ENCODE results near the gene MYO5B.

The MYO5B gene

DNA sequence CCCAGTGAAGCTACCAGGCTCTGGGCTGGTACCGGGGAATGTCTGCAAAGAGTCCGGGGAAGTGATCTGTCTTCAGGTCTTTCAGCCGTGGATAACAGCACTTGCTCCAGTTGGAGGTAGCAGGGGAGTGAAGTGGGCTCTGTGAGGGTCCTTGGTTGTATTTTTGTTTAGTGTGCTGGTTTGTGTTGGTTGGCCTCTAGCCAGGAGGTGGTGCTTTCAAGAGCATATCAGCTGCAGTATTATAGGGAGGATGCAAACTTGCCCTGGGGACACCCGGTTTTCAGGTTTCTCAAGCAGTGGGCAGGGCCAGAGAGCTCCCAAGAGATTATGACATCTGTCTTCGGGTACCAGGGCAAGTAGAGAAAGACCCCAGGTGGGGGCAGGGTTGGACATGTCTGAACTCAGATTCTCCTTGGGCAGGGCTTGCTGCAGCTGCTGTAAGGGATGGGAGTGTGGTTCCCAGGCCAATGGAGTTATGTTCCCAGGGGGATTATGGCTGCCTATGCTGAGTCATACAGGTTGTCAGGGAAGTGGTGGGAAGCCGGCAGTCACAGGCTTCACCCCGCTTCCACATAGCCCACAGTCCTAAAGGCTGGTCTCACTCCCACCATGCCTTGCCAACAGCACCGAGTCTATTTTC is 416.0 kb downstream of the MYO5B start:
- Histone ChIP-seq H3K27ac (ENCODE audit: insufficient read depth in 1 of 2, low read depth in 1 of 2, low read length in 2 of 2, poor library complexity in 1 of 2, severe bottlenecking in 2 of 2) (no peak overlapping the region), H3K9me3 (ENCODE audit: control extremely low read depth in 1 of 5, control insufficient read depth in 4 of 5, insufficient read depth in 2 of 5, low read depth in 1 of 5, low read length in 4 of 5) (peaks cover 0 to 19% (median 0%) of the 10 kb centered on the region in 5 experiments), H3K36me3 (ENCODE audit: control insufficient read depth in 4 of 4, insufficient read depth in 4 of 4, low read length in 3 of 4) (peaks cover 6 to 40% (median 17%) of the 10 kb centered on the region in 4 experiments), H3K4me1 (ENCODE audit: control extremely low read depth in 1 of 4, control insufficient read depth in 4 of 4, insufficient read depth in 4 of 4, low read length in 3 of 4) (no peaks in the 10 kb centered on the region), H3K27me3 (replicated peaks in 2 of 5; ENCODE audit: control insufficient read depth in 4 of 5, insufficient read depth in 5 of 5, low read length in 4 of 5) (no peaks in the 10 kb centered on the region), H3K4me3 (ENCODE audit: control insufficient read depth in 1 of 7, extremely low read depth in 1 of 7, insufficient read depth in 4 of 7, low read depth in 2 of 7, low read length in 6 of 7) (no peak overlapping the region)
- POLR2A ChIA-PET, result no interaction called here
- DNase-seq, result no peak
- 98% methylated on average over 7 of the region's 8 CpGs for WGBS (ENCODE audit: insufficient coverage)
- CTCF ChIA-PET, result no interaction called here
